ENCODE data around the gene ELK4. TPM values are rescaled to one million over a fixed set of nuclear protein-coding genes. Genes with fewer than 3 reads are reported as not detected.

ELK4 gene
- total RNA-seq, 1 donor from 2014 or later, result 36.3 TPM

- H3K36me3 ChIP-seq, result no peaks in the 10 kb centered on the region
- TF ChIP-seq CTCF (IDR thresholded peaks at IDR 0.05; ENCODE audit: borderline replicate concordance), result no peak
- peaks cover 41% of the 10 kb centered on the region for H3K4me1 ChIP-seq
- no peak for DNase-seq
- intact Hi-C loops (cut with micrococcal nuclease), result no loop called here
- no peak overlapping the region for H3K4me3 ChIP-seq
- no peaks in the 10 kb centered on the region for H3K9me3 ChIP-seq (replicated peaks)
- no peak overlapping the region for H3K27ac ChIP-seq (replicated peaks)
- no peaks in the 10 kb centered on the region for H3K27me3 ChIP-seq (ENCODE audit: low read depth)
These were observed 34.8 kb upstream of the ELK4 start for GRCh38 chr1:205666372-205667166.

DNA sequence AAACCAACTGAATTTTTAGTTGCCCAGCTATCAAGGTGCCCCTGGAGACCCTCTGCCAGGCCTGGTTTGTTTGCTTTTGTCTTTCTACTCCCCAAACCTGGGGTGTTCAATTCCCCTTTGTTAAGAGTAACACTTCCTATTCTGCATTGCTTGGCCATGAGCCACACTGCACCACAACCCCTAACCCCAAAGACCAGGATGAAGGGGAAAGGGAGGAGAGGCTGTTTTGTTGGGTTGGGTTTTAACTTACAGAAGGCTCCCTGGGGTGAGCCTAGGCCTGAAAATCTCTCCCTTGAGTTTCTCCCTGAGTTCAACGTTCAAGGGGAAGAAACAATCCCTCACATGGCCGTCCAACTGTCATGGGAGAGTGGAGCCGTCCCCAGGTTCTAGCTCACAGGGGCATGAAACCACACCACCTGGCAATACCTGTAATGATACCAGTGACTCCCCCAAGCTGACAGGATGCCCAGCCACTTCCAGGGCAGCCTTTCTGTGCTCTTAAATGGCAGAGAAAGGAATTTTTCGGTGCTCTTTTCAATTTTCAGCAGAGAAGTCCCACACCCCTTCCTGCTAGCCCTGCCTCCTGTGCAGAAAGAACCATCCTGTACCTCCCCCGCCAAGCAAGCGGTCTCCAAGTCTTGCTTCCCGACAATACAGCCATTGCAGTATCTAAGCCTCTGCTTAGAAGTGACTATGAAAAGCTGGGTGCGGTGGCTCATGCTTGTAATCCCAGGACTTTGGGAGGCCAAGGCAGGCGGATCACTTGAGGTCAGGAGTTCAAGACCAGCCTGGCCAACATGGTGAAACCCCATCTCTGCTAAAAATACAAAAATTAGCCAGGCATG, 33.6 kb upstream of the ELK4 start:
- no peaks in the 10 kb centered on the region for H3K36me3 ChIP-seq
- peaks cover 34% of the 10 kb centered on the region for H3K4me1 ChIP-seq
- H3K27ac ChIP-seq (replicated peaks), result no peak overlapping the region
- TF ChIP-seq CTCF (IDR thresholded peaks at IDR 0.05; ENCODE audit: borderline replicate concordance), result no peak
- no peak for DNase-seq
- intact Hi-C loops (cut with micrococcal nuclease), result no loop called here
- no peak overlapping the region for H3K4me3 ChIP-seq
- H3K27me3 ChIP-seq (ENCODE audit: low read depth), result no peaks in the 10 kb centered on the region
- no peaks in the 10 kb centered on the region for H3K9me3 ChIP-seq (replicated peaks)

DNA sequence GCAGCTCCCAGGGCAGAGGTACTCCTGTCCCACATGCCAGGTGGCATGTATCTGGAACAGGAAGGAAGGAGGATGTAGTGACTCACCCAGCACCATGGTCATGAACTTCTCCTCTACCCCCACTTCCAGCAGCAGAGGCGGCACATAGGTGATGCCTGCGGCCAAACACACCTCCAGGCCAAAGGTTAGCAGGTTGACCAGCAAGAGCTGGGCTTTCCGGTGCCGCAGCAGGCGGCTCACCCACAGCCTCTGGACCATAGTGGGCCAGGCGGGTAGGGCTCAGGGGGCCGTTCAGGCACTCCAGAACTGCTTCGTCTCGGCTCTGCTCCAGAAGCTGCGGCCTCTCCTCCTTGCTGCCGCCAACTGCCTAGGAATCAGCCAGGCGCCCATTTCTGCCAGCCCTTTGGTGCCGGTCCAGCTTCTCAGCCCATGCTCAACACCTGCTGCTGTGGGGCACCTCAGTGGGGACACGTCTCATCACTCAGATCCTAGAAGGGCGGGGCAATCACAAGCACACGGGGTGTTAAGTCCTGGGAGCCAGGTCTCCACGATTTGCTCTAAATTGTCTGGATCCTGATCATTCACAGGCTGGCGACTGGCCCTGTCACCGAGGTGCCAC, 32.7 kb upstream of the ELK4 start:
- no peak overlapping the region for H3K27ac ChIP-seq (replicated peaks)
- no peaks in the 10 kb centered on the region for H3K27me3 ChIP-seq (ENCODE audit: low read depth)
- no peak for DNase-seq
- intact Hi-C loops (cut with micrococcal nuclease), result loop anchor here (5.0 kb wide), 1 partner anchor 48 kb away; no protein-coding TSS in a partner anchor
- no peaks in the 10 kb centered on the region for H3K9me3 ChIP-seq (replicated peaks)
- no peak for TF ChIP-seq CTCF (IDR thresholded peaks at IDR 0.05; ENCODE audit: borderline replicate concordance)
- no peak overlapping the region for H3K4me3 ChIP-seq
- no peaks in the 10 kb centered on the region for H3K36me3 ChIP-seq
- H3K4me1 ChIP-seq, result peaks cover 34% of the 10 kb centered on the region

DNA sequence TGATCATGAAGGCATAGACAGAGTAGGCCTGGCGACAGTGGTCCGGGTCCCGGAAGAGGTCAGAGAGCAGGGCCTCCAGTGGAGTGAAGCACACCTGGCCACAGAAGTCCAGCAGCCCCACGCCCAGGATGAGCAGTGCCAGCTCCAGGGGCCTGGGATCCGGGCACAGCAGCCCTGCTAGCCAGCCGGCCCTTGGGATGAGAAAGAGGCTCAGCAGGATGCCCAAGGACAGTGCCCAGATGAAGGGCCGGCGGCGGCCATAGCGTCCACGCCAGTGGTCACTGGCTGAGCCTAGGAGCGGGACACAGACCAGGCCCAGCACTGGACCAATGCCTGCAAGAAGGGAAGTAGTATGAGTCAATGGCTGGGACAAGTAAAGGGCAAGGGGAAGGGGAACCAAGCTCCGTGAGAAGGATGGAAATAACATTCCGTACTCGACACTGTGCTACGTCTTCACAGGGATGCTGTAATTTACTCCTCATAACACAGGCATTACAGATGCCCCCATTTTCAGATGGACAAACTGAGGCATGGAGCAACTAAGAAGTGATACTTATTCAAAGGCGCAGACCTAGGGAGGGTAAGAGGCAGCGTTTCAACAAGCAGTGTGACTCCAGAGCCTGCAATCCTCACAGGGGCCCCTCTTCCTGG, 31.6 kb upstream of the ELK4 start:
- no peaks in the 10 kb centered on the region for H3K9me3 ChIP-seq (replicated peaks)
- H3K27ac ChIP-seq (replicated peaks), result no peak overlapping the region
- no peak for DNase-seq
- H3K4me1 ChIP-seq, result peaks cover 33% of the 10 kb centered on the region
- intact Hi-C loops (cut with micrococcal nuclease), result loop anchor here (5.0 kb wide), 1 partner anchor 49 kb away; no protein-coding TSS in a partner anchor
- H3K27me3 ChIP-seq (ENCODE audit: low read depth), result no peaks in the 10 kb centered on the region
- no peak overlapping the region for H3K4me3 ChIP-seq
- TF ChIP-seq CTCF (IDR thresholded peaks at IDR 0.05; ENCODE audit: borderline replicate concordance), result no peak
- no peaks in the 10 kb centered on the region for H3K36me3 ChIP-seq

DNA sequence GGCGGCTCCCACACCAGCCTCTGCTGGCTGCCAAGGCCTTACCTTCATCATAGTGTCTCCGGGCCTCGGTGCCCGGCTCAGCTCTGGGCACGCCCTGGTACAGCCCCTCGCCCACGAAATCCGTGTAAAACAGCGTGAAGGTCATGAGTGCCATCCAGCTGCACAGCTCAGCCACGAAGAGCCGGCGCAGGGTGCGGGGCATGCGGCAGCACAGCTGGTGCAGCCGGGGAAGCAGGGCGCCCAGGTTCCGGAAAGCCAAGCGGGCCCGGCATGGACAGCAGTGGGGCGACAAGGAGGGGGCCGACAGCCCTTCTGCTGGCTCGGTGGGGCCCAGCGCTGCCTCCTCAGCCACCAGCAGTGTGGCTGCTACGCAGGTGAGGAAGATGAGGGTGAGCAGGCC, 31.0 kb upstream of the ELK4 start:
- peaks cover 33% of the 10 kb centered on the region for H3K4me1 ChIP-seq
- H3K36me3 ChIP-seq, result no peaks in the 10 kb centered on the region
- no peak overlapping the region for H3K27ac ChIP-seq (replicated peaks)
- DNase-seq, result no peak
- TF ChIP-seq CTCF (IDR thresholded peaks at IDR 0.05; ENCODE audit: borderline replicate concordance), result no peak
- H3K4me3 ChIP-seq, result no peak overlapping the region
- intact Hi-C loops (cut with micrococcal nuclease), result loop anchor here (5.0 kb wide), 1 partner anchor 50 kb away; no protein-coding TSS in a partner anchor
- H3K9me3 ChIP-seq (replicated peaks), result no peaks in the 10 kb centered on the region
- no peaks in the 10 kb centered on the region for H3K27me3 ChIP-seq (ENCODE audit: low read depth)
